Glutamatergic neuron (in vitro differentiated cells): ENCODE results near the gene TBC1D14. TPM values are rescaled to one million over a fixed set of nuclear protein-coding genes. Genes with fewer than 3 reads are reported as not detected.

Experiments used
- DNase-seq: peaks from one replicate; pipeline ENCODE4 v3.0.0; 2022
- H3K27ac Mint-ChIP-seq: one replicate; pipeline ENCODE4 v1.8.0; 2020; ENCODE audit warnings: mild to moderate bottlenecking, mixed read lengths, inconsistent platforms; ENCODE audit not compliant: unreplicated experiment
- H3K27me3 Mint-ChIP-seq: one replicate; pipeline ENCODE4 v1.8.0; 2020; ENCODE audit warnings: mild to moderate bottlenecking, moderate library complexity, mixed read lengths, inconsistent platforms; ENCODE audit not compliant: unreplicated experiment
- H3K36me3 Mint-ChIP-seq: one replicate; pipeline ENCODE4 v1.8.0; 2020; ENCODE audit warnings: mild to moderate bottlenecking, mixed read lengths, inconsistent platforms; ENCODE audit not compliant: unreplicated experiment
- H3K4me1 Mint-ChIP-seq: one replicate; pipeline ENCODE4 v1.8.0; 2020; ENCODE audit warnings: mild to moderate bottlenecking, low read depth, mixed read lengths, inconsistent platforms; ENCODE audit not compliant: unreplicated experiment
- H3K4me3 Mint-ChIP-seq: one replicate; pipeline ENCODE4 v1.8.0; 2020; ENCODE audit warnings: mild to moderate bottlenecking, mixed read lengths, inconsistent platforms; ENCODE audit not compliant: unreplicated experiment
- H3K9me3 Mint-ChIP-seq: one replicate; pipeline ENCODE4 v1.8.0; 2020; ENCODE audit warnings: mild to moderate bottlenecking, moderate library complexity, mixed read lengths, inconsistent platforms; ENCODE audit not compliant: unreplicated experiment
- CTCF ChIP-seq: fragments of 200-600 bp; sonication (generic); IDR thresholded peaks from one replicate; pipeline ENCODE4 v1.5.0; 2021; ENCODE audit not compliant: partially characterized antibody, unreplicated experiment
- total RNA-seq: library from RNA; stranded (reverse); fragmentation: NEBNext Ultra II Directional; extraction: Animal tissue kit (Norgen Biotek cat#: 25700); gene quantifications from one replicate; pipeline ENCODE4 v1.2.1, GENCODE V29; 2021; ENCODE audit not compliant: unreplicated experiment

TBC1D14 gene
- total RNA-seq, 1 donor from 2014 or later: 82.2 TPM

- peak; percentile 98 for DNase-seq
- Mint-ChIP-seq H3K27ac (peak overlapping the region; percentile 89), H3K4me3 (peak overlapping the region; percentile 96), H3K36me3 (no peaks in the 10 kb centered on the region), H3K9me3 (peaks cover 14% of the 10 kb centered on the region), H3K27me3 (peaks cover 13% of the 10 kb centered on the region), H3K4me1 (peaks cover 35% of the 10 kb centered on the region)
- TF ChIP-seq CTCF: no peak
Observed at GRCh38 chr4:7042503-7043283, 133.1 kb downstream of the TBC1D14 start.

GRCh38 chr4:7043284-7044136 lies 133.9 kb downstream of the TBC1D14 start, which contains the start of gene TADA2B:
TSS of gene TADA2B (plus strand) at chr4:7043372. CDS start at chr4:7043580, 208 bp downstream.
- peak within 1 kb of the TSS; percentile 89 for H3K27ac Mint-ChIP-seq
- H3K9me3 Mint-ChIP-seq: peaks cover 14% of the 10 kb centered on the region
- H3K27me3 Mint-ChIP-seq: peaks cover 13% of the 10 kb centered on the region
- no peaks in the 10 kb centered on the region for H3K36me3 Mint-ChIP-seq
- H3K4me1 Mint-ChIP-seq: peaks cover 35% of the 10 kb centered on the region
- H3K4me3 Mint-ChIP-seq: peak within 1 kb of the TSS; percentile 96
- DNase-seq: peak; percentile 51
- peak; percentile 13 for TF ChIP-seq CTCF

GRCh38 chr4:7044137-7044930 lies 134.7 kb downstream of the TBC1D14 start:
- peak overlapping the region; percentile 89 for H3K27ac Mint-ChIP-seq
- H3K4me3 Mint-ChIP-seq: peak overlapping the region; percentile 88
- DNase-seq: no peak
- peaks cover 35% of the 10 kb centered on the region for H3K4me1 Mint-ChIP-seq
- peaks cover 13% of the 10 kb centered on the region for H3K27me3 Mint-ChIP-seq
- H3K36me3 Mint-ChIP-seq: no peaks in the 10 kb centered on the region
- peaks cover 16% of the 10 kb centered on the region for H3K9me3 Mint-ChIP-seq
- TF ChIP-seq CTCF: peak; percentile 7

GRCh38 chr4:7045553-7045952 lies 135.9 kb downstream of the TBC1D14 start:
- DNase-seq: no peak
- Mint-ChIP-seq H3K4me1 (peaks cover 36% of the 10 kb centered on the region), H3K9me3 (peaks cover 16% of the 10 kb centered on the region), H3K27ac (peak overlapping the region; percentile 28), H3K36me3 (no peaks in the 10 kb centered on the region), H3K4me3 (peak overlapping the region; percentile 88), H3K27me3 (peaks cover 17% of the 10 kb centered on the region)
- no peak for TF ChIP-seq CTCF
